GM12874 (cell line): ENCODE results near the gene SELENOV.

Experiments used
- TF ChIP-seq, protein P1 (sequence below): IDR thresholded peaks from 2 replicates; pipeline ENCODE4 v1.5.1; 2011; ENCODE audit warnings: low read depth, mild to moderate bottlenecking, control low read depth, low read length, moderate library complexity; ENCODE audit not compliant: insufficient read depth

Gene SELENOV

DNA sequence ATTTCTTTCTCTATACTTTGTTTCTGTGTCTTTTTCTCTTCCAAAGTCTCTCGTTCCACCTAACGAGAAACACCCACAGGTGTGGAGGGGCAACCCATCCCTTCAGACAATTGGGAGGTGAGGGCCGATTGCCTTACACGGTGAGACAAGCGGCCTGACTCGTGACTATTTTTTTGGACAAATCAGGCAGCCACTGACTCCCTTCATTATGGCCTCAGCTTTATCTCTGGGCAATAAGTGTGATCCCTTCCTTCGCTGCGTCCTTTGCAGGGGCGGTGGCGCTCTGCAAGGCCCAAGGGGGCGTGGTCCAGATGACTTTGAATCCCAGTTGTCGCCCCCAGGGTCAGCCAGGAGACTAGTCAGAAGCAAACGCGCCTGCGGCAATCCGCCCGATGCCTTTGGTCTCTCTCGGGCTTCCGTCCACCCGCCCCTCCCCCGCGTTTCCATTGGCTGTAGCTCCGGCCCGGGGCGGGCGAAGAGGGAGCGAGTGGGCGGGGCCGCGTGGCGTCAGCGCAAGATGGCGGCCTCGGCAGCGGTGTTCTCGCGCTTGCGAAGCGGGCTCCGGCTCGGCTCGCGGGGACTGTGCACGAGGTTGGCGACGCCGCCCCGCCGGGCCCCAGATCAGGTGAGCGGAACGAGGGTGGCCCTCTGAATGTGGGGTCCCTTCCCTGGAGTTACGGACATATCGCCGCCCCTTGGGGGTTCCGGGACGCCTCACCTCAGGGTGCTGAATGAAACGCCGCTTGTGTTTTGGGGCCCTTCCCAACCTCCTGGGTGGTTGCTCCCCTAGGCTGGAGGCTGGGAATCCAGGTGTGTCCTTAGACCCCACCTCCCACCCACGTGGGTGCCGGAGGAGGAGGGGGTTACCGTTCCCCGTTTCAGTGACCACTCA lies 34.4 kb upstream of the SELENOV start, which contains the start of gene TIMM50:
TIMM50 (plus strand) TSS at position 502 of the 892 bp plus-strand sequence; CDS start at position 518, 16 bp downstream.
- TF ChIP-seq, protein P1, sequence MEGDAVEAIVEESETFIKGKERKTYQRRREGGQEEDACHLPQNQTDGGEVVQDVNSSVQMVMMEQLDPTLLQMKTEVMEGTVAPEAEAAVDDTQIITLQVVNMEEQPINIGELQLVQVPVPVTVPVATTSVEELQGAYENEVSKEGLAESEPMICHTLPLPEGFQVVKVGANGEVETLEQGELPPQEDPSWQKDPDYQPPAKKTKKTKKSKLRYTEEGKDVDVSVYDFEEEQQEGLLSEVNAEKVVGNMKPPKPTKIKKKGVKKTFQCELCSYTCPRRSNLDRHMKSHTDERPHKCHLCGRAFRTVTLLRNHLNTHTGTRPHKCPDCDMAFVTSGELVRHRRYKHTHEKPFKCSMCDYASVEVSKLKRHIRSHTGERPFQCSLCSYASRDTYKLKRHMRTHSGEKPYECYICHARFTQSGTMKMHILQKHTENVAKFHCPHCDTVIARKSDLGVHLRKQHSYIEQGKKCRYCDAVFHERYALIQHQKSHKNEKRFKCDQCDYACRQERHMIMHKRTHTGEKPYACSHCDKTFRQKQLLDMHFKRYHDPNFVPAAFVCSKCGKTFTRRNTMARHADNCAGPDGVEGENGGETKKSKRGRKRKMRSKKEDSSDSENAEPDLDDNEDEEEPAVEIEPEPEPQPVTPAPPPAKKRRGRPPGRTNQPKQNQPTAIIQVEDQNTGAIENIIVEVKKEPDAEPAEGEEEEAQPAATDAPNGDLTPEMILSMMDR = no peak

DNA sequence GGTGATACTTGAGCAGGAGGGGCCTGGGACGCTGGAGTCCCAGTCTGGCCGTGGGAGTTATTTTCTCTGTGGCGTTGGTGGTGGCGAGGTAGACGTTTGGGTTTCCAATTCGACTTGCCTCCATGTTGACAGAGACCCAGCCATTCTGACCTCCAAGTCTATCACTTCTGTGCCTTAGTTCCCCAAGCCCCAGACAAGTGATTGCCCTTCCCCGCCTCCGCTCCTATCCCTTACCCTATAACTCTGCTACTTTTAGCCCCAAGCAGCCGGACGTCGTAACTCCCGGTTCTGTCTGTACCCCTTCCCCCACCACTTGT lies 33.8 kb upstream of the SELENOV start:
- TF ChIP-seq, protein P1 = no peak

DNA sequence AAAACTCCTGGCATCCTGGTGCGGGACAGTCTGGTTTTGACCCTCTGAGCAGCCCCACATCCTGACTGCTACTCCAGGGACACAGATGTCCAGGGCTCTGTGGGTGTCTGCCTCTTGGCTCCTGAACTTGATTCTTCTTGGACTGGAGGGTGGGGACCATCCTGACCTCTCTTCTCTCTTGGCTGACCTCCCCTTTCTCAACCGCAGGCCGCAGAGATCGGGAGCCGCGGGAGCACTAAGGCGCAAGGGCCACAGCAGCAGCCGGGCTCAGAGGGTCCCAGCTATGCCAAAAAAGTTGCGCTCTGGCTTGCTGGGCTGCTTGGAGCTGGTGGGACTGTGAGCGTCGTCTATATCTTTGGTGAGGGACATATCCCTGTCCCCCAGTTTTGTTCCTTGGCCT lies 33.3 kb upstream of the SELENOV start:
- TF ChIP-seq, protein P1 = no peak

DNA sequence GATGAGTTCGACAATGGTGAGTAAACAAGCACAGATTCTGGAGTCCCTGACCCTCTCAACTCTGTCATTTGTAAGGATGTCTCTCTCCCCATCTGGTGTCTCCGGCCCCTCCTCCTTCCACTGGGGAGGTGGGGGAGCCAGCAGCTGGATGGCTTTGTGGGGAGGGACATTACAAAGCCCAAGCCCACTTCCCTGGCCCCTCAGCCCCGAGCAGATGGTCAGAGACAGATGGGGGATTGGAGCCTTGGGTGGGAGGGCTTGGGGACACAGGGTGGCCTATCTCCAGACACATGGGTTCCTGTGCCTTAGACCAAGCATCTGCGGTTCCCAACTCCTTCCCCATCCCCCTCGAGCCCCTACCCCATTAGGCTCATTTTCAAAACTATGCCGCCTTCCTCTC lies 31.8 kb upstream of the SELENOV start:
- TF ChIP-seq, protein P1 = no peak

DNA sequence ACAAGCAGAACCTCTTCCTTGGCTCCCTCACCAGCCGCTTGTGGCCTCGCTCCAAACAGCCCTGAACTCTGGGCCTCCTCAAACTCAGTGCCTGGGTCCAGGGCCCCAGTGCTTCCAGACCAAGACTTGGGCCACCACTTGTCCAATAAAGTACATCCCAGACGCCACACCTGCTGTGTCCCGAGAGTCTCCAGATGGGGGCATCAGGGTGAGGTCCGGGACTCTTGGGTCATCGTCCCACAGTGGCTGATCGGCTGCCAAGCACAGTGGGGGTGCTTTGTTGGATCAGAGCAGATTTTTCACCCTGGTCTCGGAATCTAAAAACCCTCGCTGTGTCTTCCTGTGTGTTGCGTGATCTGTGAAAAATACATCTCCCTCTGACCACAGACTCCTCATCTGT lies 25.2 kb upstream of the SELENOV start:
- TF ChIP-seq, protein P1 = no peak

DNA sequence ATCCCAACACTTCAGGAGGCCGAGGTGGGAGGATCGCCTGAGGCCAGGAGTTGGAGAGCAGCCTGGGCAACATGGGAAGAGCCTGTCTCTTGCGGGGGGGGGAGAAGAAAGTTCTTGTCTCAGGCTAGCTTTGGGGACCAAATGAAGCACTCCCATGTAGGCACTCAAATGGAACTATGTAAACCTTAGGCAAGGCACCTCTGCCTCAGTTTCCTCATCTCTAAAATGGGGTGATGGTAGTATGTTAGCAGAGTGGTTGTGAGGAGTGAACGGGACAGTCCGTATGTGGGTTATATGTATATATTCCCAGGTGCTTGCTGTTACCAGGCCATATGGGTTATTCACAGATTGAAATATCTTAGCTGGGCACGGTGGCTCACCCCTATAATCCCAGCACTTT lies 22.7 kb upstream of the SELENOV start:
- TF ChIP-seq, protein P1 = no peak

DNA sequence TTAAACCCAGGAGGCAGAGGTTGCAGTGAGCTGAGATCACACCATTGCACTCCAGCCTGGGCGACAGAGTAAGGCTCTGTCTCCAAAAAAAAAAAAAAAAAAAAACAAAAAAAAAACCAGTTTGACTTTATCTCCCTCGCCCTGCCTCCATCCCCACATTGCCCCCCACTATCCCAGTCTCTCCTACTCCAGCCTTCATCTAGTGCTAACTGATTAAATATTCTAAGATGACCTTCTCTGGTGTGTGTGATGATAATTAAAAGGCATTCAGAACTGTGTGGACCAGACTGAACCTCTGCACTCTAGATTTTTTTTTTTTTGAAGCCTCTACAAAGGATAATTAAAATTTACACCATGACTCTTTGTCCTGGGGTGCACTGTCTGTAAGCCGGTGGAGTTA lies 22.2 kb upstream of the SELENOV start:
- TF ChIP-seq, protein P1 = no peak
